Mucosa of descending colon (tissue), 3 donors: ENCODE measurements around the gene AMPD3. TPM values are rescaled to one million over a fixed set of nuclear protein-coding genes. Genes with fewer than 3 reads are reported as not detected.

Experiments
- ATAC-seq: fragments of 200-7000 bp; cut with Tn5 transposase; one replicate; pipeline ENCODE4 v1.9.1; 2020; ENCODE audit warnings: mild to moderate bottlenecking, moderate library complexity
- DNase-seq, 3 donors: peaks; one replicate each; pipeline ENCODE4 v3.0.0-alpha.2; 2020
- H3K36me3 ChIP-seq: fragments of 200-600 bp; one replicate; pipeline ENCODE4 v1.8.0; 2021; ENCODE audit warnings: low read depth, mild to moderate bottlenecking
- H3K4me1 ChIP-seq: fragments of 200-600 bp; one replicate; pipeline ENCODE4 v1.8.0; 2021; ENCODE audit warnings: low read depth, mild to moderate bottlenecking
- H3K4me3 ChIP-seq: fragments of 200-600 bp; one replicate; pipeline ENCODE4 v1.8.0; 2021; ENCODE audit warnings: mild to moderate bottlenecking
- H3K9me3 ChIP-seq: fragments of 200-600 bp; one replicate; pipeline ENCODE4 v1.8.0; 2021; ENCODE audit warnings: mild to moderate bottlenecking
- intact Hi-C, 2 donors: fragments of 100-400 bp; cut with DNase I in 1 of 2; cut with micrococcal nuclease in 1 of 2; formaldehyde crosslinking; loops; one replicate each; pipeline versions ENCODE4 v1.11.0 to v1.11.1; 2022; cut with DNase I, micrococcal nuclease
- total RNA-seq, 3 donors: library from RNA; stranded (reverse); fragmentation: NEBNext Ultra II Directional in 2 of 3; extraction: Animal tissue kit (Norgen Biotek cat#: 25700) in 2 of 3; gene quantifications; one replicate each; pipeline versions ENCODE4 v1.2.1 to v1.2.4, GENCODE V29; 2021 to 2023
- TF ChIP-seq, protein P1 (sequence below): fragments of 200-600 bp; IDR thresholded peaks from one replicate; pipeline ENCODE4 v1.8.0; 2022; ENCODE audit warnings: antibody characterized with exemption, mild to moderate bottlenecking
- donor health status: DM: no; HTN: no; CAD: no; lungs with moderate emphysema.
- donor health status: DM: no; HTN: no; CAD: no.
- donor health status: DM: no; HTN: yes; CAD: no.

Gene AMPD3
- total RNA-seq, 3 donors from 2014 or later, result 7.2 to 16.2 (median 10.6) TPM

- peak; percentile 54 for ATAC-seq
- no peaks in the 10 kb centered on the region for H3K9me3 ChIP-seq
- TF ChIP-seq, protein P1, sequence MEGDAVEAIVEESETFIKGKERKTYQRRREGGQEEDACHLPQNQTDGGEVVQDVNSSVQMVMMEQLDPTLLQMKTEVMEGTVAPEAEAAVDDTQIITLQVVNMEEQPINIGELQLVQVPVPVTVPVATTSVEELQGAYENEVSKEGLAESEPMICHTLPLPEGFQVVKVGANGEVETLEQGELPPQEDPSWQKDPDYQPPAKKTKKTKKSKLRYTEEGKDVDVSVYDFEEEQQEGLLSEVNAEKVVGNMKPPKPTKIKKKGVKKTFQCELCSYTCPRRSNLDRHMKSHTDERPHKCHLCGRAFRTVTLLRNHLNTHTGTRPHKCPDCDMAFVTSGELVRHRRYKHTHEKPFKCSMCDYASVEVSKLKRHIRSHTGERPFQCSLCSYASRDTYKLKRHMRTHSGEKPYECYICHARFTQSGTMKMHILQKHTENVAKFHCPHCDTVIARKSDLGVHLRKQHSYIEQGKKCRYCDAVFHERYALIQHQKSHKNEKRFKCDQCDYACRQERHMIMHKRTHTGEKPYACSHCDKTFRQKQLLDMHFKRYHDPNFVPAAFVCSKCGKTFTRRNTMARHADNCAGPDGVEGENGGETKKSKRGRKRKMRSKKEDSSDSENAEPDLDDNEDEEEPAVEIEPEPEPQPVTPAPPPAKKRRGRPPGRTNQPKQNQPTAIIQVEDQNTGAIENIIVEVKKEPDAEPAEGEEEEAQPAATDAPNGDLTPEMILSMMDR, result no peak
- intact Hi-C loops, result no loop called here
- no peak for DNase-seq
- no peaks in the 10 kb centered on the region for H3K4me1 ChIP-seq
- H3K4me3 ChIP-seq, result no peak overlapping the region
- H3K36me3 ChIP-seq, result no peaks in the 10 kb centered on the region
These were observed 13.2 kb upstream of the AMPD3 start for GRCh38 chr11:10441652-10442503.

- no peaks in the 10 kb centered on the region for H3K4me1 ChIP-seq
- intact Hi-C loops, result no loop called here
- ATAC-seq (no peak), DNase-seq (no peak)
- TF ChIP-seq, protein P1, result no peak
- H3K4me3 ChIP-seq, result no peak overlapping the region
- H3K36me3 ChIP-seq, result no peaks in the 10 kb centered on the region
- H3K9me3 ChIP-seq, result no peaks in the 10 kb centered on the region
These were observed 11.9 kb upstream of the AMPD3 start for GRCh38 chr11:10443152-10443551.

- TF ChIP-seq, protein P1, result no peak
- intact Hi-C loops, result no loop called here
- Histone ChIP-seq H3K36me3 (no peaks in the 10 kb centered on the region), H3K9me3 (no peaks in the 10 kb centered on the region), H3K4me1 (no peaks in the 10 kb centered on the region), H3K4me3 (no peak overlapping the region)
- ATAC-seq, result no peak
- no peak for DNase-seq
These were observed 11.3 kb upstream of the AMPD3 start for GRCh38 chr11:10443721-10444235.

GRCh38 chr11:10444725-10445315, 10.2 kb upstream of the AMPD3 start:
- intact Hi-C loops, result no loop called here

DNA sequence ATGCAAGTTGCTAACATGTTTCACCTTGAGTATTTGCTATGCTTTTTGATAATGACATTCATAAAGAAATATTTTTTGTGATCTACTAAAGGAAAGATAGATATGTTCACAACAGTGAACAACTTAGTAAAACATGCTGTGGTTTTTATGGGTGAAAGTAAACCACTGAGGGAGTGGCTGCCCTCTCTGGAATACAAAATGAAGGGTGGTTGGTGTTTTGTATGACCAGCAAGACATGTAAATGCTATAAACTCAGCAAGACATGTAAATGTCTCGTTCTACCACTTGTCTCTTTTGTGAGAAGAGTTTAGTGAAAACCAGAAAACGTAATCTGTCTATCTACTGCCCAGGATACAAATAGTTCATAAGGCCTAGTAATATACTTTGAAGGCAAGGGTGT, 7.6 kb upstream of the AMPD3 start:
- TF ChIP-seq, protein P1, result no peak
- no peak for DNase-seq
- ATAC-seq, result no peak
- Histone ChIP-seq H3K9me3 (no peaks in the 10 kb centered on the region), H3K4me3 (no peak overlapping the region), H3K4me1 (no peaks in the 10 kb centered on the region), H3K36me3 (no peaks in the 10 kb centered on the region)
- intact Hi-C loops, result no loop called here

More at GRCh38 chr11:10444725-10445315, 10.2 kb upstream of the AMPD3 start:
- no peak for ATAC-seq
- TF ChIP-seq, protein P1, result no peak
- Histone ChIP-seq H3K36me3 (no peaks in the 10 kb centered on the region), H3K4me1 (no peaks in the 10 kb centered on the region), H3K4me3 (no peak overlapping the region), H3K9me3 (no peaks in the 10 kb centered on the region)
- DNase-seq, result peak in 1 of 3 donors; percentile 25
